Tibial artery (tissue), 4 donors: ENCODE results near the gene ROM1.
A peak's percentile ranks its signal among the peaks of the same experiment; 100 is the strongest.

Source experiments
- DNase-seq, 2 donors: peaks; one replicate each; pipeline ENCODE4 v3.0.0-alpha.2; 2019
- H3K27ac ChIP-seq, 2 donors: fragments of 200-600 bp; sonication (generic) in 1 of 2; 1 replicate in 1 of 2; 2 replicates in 1 of 2; pipeline ENCODE4 v1.5.1; 2018 to 2019; ENCODE audit warnings: mild to moderate bottlenecking in 1 of 2
- H3K27me3 ChIP-seq, 2 donors: fragments of 200-600 bp; sonication (generic) in 1 of 2; one replicate each; pipeline versions ENCODE4 v1.5.1 to v1.6.0; 2016 to 2019
- H3K36me3 ChIP-seq, 3 donors: fragments of 200-600 bp; sonication (generic) in 2 of 3; one replicate each; pipeline ENCODE4 v1.5.1; 2016 to 2019; ENCODE audit warnings: mild to moderate bottlenecking in 2 of 3
- H3K4me1 ChIP-seq, 4 donors: fragments of 200-600 bp; sonication (generic) in 2 of 4; 1 replicate in 3 of 4; 2 replicates in 1 of 4; pipeline ENCODE4 v1.5.1; 2016 to 2019
- H3K4me3 ChIP-seq, 2 donors: fragments of 200-600 bp; sonication (generic) in 1 of 2; 1 replicate in 1 of 2; 2 replicates in 1 of 2; pipeline ENCODE4 v1.5.1; 2018 to 2019; ENCODE audit warnings: mild to moderate bottlenecking in 2 of 2
- H3K9me3 ChIP-seq, 3 donors: fragments of 200-600 bp; sonication (generic) in 1 of 3; one replicate each; pipeline ENCODE4 v1.5.1; 2016 to 2019
- CTCF ChIP-seq, 2 experiments: fragments of 200-600 bp in 1 of 2; fragments of 450-650 bp in 1 of 2; IDR thresholded peaks; one replicate each; pipeline ENCODE4 v1.5.1; 2017 to 2019; ENCODE audit warnings: antibody characterized with exemption in 2 of 2, mild to moderate bottlenecking in 1 of 2, moderate library complexity in 1 of 2
- intact Hi-C: fragments of 100-400 bp; cut with DNase I; formaldehyde crosslinking; loops from one replicate; pipeline ENCODE4 v1.15.0; 2023; ENCODE audit warnings: low total_unique reads

ROM1 gene, protein sequence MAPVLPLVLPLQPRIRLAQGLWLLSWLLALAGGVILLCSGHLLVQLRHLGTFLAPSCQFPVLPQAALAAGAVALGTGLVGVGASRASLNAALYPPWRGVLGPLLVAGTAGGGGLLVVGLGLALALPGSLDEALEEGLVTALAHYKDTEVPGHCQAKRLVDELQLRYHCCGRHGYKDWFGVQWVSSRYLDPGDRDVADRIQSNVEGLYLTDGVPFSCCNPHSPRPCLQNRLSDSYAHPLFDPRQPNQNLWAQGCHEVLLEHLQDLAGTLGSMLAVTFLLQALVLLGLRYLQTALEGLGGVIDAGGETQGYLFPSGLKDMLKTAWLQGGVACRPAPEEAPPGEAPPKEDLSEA

DNA sequence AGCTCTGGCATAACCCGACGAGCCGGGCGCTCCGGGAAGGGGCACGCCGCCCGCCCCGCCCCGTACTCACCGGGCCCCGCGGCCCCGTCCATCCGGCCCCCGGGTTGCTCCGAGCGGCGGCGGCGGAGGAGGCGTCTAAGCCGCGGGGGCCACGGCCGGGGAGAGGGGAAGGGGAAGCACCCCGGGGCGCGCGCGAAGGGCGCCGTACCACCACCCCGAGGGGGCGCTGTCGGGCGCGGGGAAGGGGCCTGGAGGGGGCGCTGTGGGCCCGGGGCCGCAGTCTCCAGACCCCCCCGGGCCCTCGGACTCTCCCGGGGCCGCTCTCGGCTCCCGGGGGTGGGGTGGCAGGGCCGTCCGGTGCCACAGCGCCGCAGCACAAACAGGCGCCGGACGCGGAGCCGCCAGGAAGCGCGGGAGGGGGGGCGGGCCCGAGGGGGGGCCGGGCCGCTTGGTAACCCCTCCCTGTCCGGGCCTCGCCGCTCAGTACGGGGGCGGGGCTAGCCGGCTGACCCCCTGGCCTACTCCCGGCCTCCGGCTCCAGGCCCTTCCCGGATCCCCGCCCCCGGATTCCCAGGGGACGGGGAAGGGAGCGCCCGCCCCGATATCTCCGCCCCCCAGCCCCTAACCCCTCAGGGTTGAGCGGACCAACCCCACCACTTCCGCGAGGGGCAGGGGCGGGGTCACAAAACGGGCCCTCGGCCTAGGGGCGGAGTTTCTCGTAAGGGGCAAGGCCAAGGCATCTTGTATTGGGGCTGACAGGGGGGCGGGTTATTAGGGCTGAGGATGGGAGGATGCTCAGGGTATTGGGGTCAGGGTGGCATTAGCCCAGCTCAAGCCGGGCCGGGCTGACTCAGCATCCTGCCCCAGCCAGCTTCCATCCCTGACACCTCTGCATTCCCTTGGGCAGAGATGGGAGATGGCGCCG, at the start of gene ROM1, which contains the start of gene EML3:
Gene ROM1 (plus strand): TSS at position 892 of the 925 bp plus-strand sequence. CDS start 25 bp downstream, at position 917.
Gene EML3 (minus strand): TSS at position 410 of the 925 bp plus-strand sequence. CDS start 318 bp downstream, at position 92.
- H3K36me3 ChIP-seq: peaks cover 10 to 64% (median 39%) of the 10 kb centered on the region in 3 donors
- TF ChIP-seq CTCF (IDR thresholded peaks at IDR 0.05): peak; percentile 82 to 92
- peak; percentile 91 to 96 for DNase-seq
- no peaks in the 10 kb centered on the region for H3K9me3 ChIP-seq
- H3K27me3 ChIP-seq: no peaks in the 10 kb centered on the region
- intact Hi-C loops: loop anchor here (10.0 kb wide), 1 partner anchor 92 kb away; the partner anchor contains the start of genes BSCL2 and GNG3
- peak within 1 kb of the TSS; percentile 95 to 98 for H3K27ac ChIP-seq
- H3K4me1 ChIP-seq: peaks cover 0 to 33% (median 27%) of the 10 kb centered on the region in 4 donors
- peak within 1 kb of the TSS; percentile 85 to 88 for H3K4me3 ChIP-seq

- no peak for DNase-seq
- TF ChIP-seq CTCF (IDR thresholded peaks at IDR 0.05): no peak
- H3K36me3 ChIP-seq: peaks cover 41 to 88% (median 58%) of the 10 kb centered on the region in 3 donors
- H3K4me1 ChIP-seq: peaks cover 4 to 17% (median 13%) of the 10 kb centered on the region in 4 donors
- H3K27me3 ChIP-seq: no peaks in the 10 kb centered on the region
- no peaks in the 10 kb centered on the region for H3K9me3 ChIP-seq
- intact Hi-C loops: no loop called here
- H3K4me3 ChIP-seq: no peak overlapping the region
- no peak overlapping the region for H3K27ac ChIP-seq
These were observed 47.8 kb upstream of the ROM1 start for GRCh38 chr11:62565100-62565802.

DNA sequence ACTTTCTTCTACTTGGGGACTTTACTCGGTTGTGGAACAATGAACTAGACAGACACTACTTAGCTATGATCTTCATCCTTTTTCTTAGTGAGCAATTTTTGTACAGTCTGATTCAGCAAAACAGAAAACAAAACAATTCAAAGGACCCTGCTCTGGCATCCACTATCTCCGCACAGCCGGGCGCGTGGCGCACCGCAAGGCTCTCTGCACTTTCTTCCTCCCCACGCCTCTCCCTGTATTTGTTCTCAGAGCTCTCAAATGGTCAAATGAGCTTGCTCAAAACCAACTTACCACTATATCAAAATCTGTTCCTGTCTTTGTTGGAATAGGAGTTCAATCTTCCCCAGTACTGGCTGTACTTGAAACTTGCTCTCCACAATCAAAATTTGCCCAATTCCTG, 46.8 kb upstream of the ROM1 start:
- no peak overlapping the region for H3K4me3 ChIP-seq
- H3K27ac ChIP-seq: no peak overlapping the region
- TF ChIP-seq CTCF (IDR thresholded peaks at IDR 0.05): no peak
- no peaks in the 10 kb centered on the region for H3K27me3 ChIP-seq
- no peaks in the 10 kb centered on the region for H3K9me3 ChIP-seq
- peaks cover under 1 to 13% (median 4%) of the 10 kb centered on the region in 4 donors for H3K4me1 ChIP-seq
- intact Hi-C loops: no loop called here
- H3K36me3 ChIP-seq: peaks cover 51 to 95% (median 68%) of the 10 kb centered on the region in 3 donors
- no peak for DNase-seq

GRCh38 chr11:62567018-62567633, 45.9 kb upstream of the ROM1 start:
- H3K27me3 ChIP-seq: no peaks in the 10 kb centered on the region
- no peak for DNase-seq
- intact Hi-C loops: no loop called here
- no peaks in the 10 kb centered on the region for H3K9me3 ChIP-seq
- no peak for TF ChIP-seq CTCF (IDR thresholded peaks at IDR 0.05)
- H3K4me3 ChIP-seq: no peak overlapping the region
- H3K27ac ChIP-seq: no peak overlapping the region
- H3K4me1 ChIP-seq: peaks cover 0 to 14% (median 6%) of the 10 kb centered on the region in 4 donors
- peaks cover 59 to 99% (median 72%) of the 10 kb centered on the region in 3 donors for H3K36me3 ChIP-seq
